Measurements from ENCODE around the gene MINDY4. TPM values are rescaled to one million over a fixed set of nuclear protein-coding genes. Genes with fewer than 3 reads are reported as not detected.

MINDY4 gene
- total RNA-seq, 1 experiment from 2014 or later: 2.1 TPM

- peak; percentile 86 to 90 for DNase-seq
- CTCF ChIA-PET: interaction anchor here (0.6 to 1.9 kb wide), 13 partner anchors 14 to 1834 kb away, joined by 3 to 12 read pairs (median 3); no protein-coding TSS in a partner anchor
- peak; percentile 93 to 95 for TF ChIP-seq CTCF (IDR thresholded peaks at IDR 0.05; ENCODE audit: insufficient read depth in 1 of 2, low read depth in 1 of 2, low read length in 1 of 2, severe bottlenecking in 1 of 2, unreplicated experiment in 1 of 2)
- BruUV-seq (replicated peaks): no TSS peak
- H3K4me3 ChIP-seq (ENCODE audit: low read depth, low read length): no peak overlapping the region
- no peaks in the 10 kb centered on the region for H3K36me3 ChIP-seq (ENCODE audit: control insufficient read depth, insufficient read depth, low read length)
- H3K27me3 ChIP-seq (replicated peaks; ENCODE audit: control insufficient read depth, insufficient read depth, low read length): no peaks in the 10 kb centered on the region
- Mint-ChIP-seq H3K27ac (ENCODE audit: unreplicated experiment) (no peak overlapping the region), H3K9me3 (ENCODE audit: unreplicated experiment) (no peaks in the 10 kb centered on the region), H3K36me3 (ENCODE audit: insufficient read depth, unreplicated experiment) (no peaks in the 10 kb centered on the region), H3K4me3 (ENCODE audit: unreplicated experiment) (no peak overlapping the region), H3K27me3 (ENCODE audit: insufficient read depth, unreplicated experiment) (no peaks in the 10 kb centered on the region), H3K4me1 (ENCODE audit: low read depth, unreplicated experiment) (peaks cover 17% of the 10 kb centered on the region)
- intact Hi-C loops (cut with micrococcal nuclease; ENCODE audit: unreplicated experiment): loop anchor here (1.0 to 2.0 kb wide), 2 partner anchors 36 to 138 kb away; no protein-coding TSS in a partner anchor
- POLR2A ChIA-PET: no interaction called here
- H3K4me1 ChIP-seq: peaks cover 9% of the 10 kb centered on the region
- H3K9me3 ChIP-seq: no peaks in the 10 kb centered on the region
Measured at GRCh38 chr7:30938435-30939316, 167.5 kb downstream of the MINDY4 start.

GRCh38 chr7:30941582-30942323, 170.5 kb downstream of the MINDY4 start:
- H3K27ac Mint-ChIP-seq (ENCODE audit: unreplicated experiment): peak overlapping the region; percentile 58

More at GRCh38 chr7:30941582-30942323, 170.5 kb downstream of the MINDY4 start:
- intact Hi-C loops (cut with micrococcal nuclease; ENCODE audit: unreplicated experiment): no loop called here
- Mint-ChIP-seq H3K27me3 (ENCODE audit: insufficient read depth, unreplicated experiment) (no peaks in the 10 kb centered on the region), H3K9me3 (ENCODE audit: unreplicated experiment) (no peaks in the 10 kb centered on the region), H3K4me1 (ENCODE audit: low read depth, unreplicated experiment) (peaks cover 14% of the 10 kb centered on the region), H3K36me3 (ENCODE audit: insufficient read depth, unreplicated experiment) (no peaks in the 10 kb centered on the region), H3K4me3 (ENCODE audit: unreplicated experiment) (peak overlapping the region; percentile 42)
- no peak for TF ChIP-seq CTCF (IDR thresholded peaks at IDR 0.05; ENCODE audit: insufficient read depth in 1 of 2, low read depth in 1 of 2, low read length in 1 of 2, severe bottlenecking in 1 of 2, unreplicated experiment in 1 of 2)
- H3K4me1 ChIP-seq: peaks cover 9% of the 10 kb centered on the region
- POLR2A ChIA-PET: no interaction called here
- H3K4me3 ChIP-seq (ENCODE audit: low read depth, low read length): no peak overlapping the region
- CTCF ChIA-PET: interaction anchor here (0.8 kb wide), 1 partner anchor 181 kb away, joined by 3 read pairs; no protein-coding TSS in a partner anchor
- no peaks in the 10 kb centered on the region for H3K27me3 ChIP-seq (replicated peaks; ENCODE audit: control insufficient read depth, insufficient read depth, low read length)
- no peaks in the 10 kb centered on the region for H3K9me3 ChIP-seq
- no peaks in the 10 kb centered on the region for H3K36me3 ChIP-seq (ENCODE audit: control insufficient read depth, insufficient read depth, low read length)
- peak in 1 of 2 experiments; percentile 57 for DNase-seq
- BruUV-seq (replicated peaks): no TSS peak

Other genes starting within 250 kb of the MINDY4 start
- 380 and 394 TPM in 2 replicates for gene GARS1, start 176.5 kb upstream of the MINDY4 start, total RNA-seq (2022)
- gene CRHR2, start 89.0 kb upstream of the MINDY4 start, total RNA-seq (2022): not detected in 2 replicates
- gene INMT, start 19.3 kb upstream of the MINDY4 start, total RNA-seq (2022): 2.2 and 3.3 TPM in 2 replicates
- 0.19 and 0.52 TPM in 2 replicates for gene AQP1, start 140.4 kb downstream of the MINDY4 start, total RNA-seq (2022)
- not detected in 2 replicates for gene GHRHR, start 192.5 kb downstream of the MINDY4 start, total RNA-seq (2022)